HG02623 (cell line): ENCODE data around the gene RPUSD3.

Experiments used
- ATAC-seq: cut with Tn5 transposase; IDR thresholded peaks from one replicate; pipeline ENCODE4 v1.9.1; 2021; ENCODE audit warnings: moderate library complexity; ENCODE audit not compliant: unreplicated experiment

RPUSD3 gene

DNA sequence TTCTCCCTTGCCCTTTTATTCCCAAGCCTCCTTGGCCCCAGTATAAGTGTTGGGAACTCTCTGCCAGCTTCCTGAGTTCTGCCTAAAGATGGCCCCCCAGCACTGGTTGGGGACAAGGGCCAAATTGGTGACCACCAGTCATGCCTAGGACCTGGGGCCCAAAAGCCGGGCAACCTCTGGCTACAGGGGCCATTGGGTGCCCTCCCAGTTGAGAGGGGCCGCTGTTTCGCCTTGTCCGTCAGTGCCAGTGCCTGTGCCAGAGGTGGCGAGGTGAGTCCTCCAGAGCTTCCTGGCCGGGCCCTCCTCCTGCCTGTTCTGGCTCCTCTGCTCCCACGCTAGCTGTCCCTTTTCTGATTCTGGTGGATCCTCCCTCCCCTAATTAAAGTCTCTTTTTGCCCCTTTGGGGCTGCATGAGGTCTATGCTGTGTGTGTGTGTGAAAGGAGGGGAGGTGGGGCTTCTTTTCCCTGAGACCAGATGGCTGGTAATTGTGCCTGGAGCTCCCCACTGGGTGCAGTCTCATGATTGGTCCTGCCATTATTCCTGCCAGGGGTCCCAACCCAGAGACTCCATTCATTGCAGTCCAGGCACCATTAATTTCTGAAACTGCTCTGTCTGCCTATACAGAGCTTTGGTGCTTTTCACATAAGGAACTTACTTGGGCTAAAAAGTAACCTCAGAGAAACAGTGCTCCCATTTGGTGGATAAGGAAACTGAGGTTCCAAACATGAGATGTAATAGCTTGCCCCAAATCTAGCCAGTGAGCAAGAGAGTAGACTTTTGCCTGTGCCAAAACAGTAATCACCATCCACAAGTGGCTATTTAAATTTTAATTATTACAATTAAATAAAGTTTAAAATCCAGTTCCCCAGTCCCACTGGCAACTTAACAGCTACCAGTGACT is 36.9 kb downstream of the RPUSD3 start:
- ATAC-seq, result no peak

DNA sequence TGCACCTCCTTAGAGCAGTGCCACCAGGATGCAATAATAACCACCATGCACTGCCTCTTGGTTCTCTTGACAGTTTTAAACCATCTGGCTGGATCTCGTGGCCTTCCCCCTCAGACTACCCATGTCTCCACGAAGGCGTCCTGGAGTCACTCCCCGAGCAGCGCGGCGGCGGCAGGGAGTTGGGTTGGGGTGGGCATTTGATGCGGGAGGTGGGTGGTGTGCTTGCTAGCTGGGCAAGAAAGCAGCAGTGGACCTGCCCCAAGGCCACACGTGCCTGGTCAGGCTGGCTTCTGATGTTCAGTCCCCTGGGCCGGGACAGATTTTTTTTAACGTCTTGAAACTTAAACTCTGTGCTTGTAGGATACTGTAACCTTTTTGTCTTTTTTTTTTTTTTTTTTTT is 37.7 kb downstream of the RPUSD3 start:
- ATAC-seq, result no peak

- ATAC-seq, result no peak
These were observed 38.8 kb downstream of the RPUSD3 start for GRCh38 chr3:9804996-9805395.

DNA sequence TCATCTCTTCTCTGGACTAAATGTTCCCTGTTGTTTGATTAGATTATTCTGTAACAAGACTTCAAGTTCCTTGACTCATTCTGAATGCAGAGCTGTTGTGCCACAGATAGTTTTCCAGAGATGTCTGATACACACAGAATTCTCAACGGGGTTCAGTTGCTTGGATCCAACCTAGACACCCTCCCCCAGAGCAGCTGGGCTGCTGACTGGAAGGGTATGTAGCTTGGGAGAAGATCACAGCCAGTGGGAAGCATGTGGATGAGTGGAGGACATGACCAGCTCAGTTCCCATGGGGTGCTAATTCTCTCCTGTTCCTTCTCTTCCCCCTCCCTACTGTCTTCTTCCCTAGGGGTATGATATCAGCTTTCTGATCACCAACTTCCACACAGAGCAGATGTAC is 40.3 kb downstream of the RPUSD3 start:
- ATAC-seq, result no peak

DNA sequence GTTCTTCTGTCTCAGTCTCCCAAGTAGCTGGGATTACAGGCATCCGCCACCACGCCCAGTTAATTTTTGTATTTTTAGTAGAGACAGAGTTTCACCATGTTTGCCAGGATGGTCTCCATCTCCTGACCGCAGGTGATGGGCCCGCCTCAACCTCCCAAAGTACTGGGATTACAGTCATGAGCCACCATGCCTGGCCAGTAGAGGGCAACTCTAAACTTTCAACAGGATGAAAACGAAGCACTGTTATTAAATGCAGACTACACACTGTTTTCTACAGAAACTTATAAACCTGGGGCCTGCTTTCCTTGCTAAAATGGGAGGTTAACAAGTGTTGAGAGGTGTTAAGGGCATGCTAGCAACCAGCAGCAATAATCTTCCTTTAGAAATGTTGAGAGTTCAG is 43.3 kb downstream of the RPUSD3 start:
- ATAC-seq, result no peak

- ATAC-seq, result no peak
These were observed 46.4 kb downstream of the RPUSD3 start for GRCh38 chr3:9797196-9797945.

DNA sequence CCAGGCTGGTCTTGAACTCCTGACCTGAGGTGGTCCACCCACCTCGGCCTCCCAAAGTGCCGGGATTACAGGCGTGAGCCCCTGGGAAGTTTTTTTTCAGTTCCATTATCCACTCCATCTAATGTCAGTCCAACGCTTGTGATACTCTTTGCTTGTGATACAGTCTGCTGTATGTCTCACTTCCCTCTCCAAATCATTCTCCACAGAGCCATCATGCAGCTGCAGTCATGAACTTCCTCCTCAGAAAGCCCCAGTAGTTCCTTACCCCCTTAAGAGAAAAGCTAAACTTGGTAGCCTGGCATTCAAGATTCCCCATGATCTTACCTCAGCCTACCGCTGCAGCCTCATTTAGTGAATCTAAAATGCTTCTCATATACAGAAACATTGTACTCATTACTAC is 48.6 kb downstream of the RPUSD3 start:
- ATAC-seq, result no peak

DNA sequence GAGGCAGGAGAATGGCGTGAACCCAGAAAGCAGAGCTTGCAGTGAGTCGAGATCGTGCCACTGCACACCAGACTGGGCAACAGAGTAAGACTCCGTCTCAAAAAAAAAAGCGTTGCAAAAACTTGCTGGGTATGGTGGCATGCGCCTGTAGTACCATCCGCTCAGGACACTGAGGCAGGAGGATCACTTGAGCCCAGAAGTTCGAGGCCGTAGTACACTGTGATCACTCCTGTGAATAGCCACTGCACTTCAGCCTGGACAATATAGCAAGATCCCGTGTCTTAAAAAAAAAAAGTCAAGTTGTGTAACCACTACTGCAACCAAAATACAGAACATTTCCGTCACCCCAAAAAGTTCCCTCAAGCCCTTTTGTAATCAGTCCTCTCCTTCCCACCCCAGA is 49.4 kb downstream of the RPUSD3 start:
- no peak for ATAC-seq

DNA sequence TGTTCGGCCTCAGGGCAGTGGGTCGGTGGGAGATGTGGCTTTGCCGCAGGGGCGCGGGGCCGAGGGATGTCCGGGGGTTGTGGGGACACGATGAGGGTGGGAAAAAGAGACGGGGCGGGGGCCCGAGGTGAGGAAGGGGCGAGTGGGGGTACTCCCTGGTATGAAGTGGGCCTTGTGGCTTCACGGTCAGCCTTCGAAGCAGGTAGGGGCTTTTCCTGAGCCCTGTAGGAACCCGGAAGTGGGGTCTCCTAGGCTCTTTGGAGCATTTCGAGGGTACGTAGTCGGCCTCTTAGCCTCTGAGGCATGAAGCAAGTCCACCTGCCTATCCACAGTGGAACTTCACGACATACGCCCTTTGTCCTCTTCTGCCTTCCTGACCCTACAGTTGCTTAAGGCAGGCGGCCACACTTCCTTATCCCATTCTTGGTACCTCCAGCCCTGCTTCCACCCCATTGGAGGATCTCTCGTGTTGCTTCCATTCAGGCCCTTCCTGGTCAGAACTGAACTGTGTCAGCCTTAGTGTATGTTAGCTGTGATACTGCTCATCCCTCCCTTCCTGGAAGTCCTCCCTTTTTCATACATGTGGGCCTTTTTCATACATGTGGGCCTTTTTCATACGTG is 50.5 kb downstream of the RPUSD3 start:
- ATAC-seq, result no peak

DNA sequence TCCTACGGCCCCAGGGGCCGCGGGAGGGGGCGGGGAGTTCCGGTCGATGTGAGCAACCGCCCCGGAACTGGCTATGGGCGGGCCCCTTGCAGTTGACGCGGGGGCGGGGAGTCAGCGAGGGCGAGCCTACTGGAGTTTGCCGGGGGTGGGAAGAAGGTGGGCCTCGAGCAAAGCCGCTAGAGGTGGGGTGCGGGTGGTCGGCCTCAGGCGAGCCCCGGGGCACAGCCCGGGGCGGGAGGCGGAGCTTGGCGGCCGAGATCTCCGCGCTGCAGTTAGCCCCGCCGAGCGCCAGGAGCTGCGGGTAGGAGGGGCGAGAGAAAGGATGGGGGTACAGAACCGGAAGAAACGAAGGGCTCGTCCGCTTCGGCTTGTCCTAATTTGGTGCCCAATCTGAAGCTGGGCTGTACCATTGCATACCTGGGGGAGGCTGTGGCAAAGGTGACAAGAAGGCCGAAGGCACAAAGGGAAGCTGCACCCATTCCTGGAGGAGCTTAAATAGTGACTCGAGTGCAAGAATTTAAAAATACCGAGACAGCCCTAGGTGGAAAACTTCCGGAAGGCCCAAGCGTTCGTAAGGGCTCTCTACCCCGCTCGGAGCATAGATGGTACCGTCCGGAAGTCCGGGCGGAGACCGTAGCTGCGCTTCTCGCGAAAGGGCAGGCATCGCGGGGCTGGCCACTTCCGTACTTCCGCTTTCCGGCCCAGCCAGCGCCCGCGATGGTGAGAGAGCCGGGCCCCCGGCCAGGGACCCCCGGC is 51.2 kb downstream of the RPUSD3 start, which contains the start of the genes ARPC4 and TADA3:
ARPC4 (plus strand) TSS at position 678 of the 756 bp plus-strand sequence; CDS start at position 718, 40 bp downstream.
TADA3 (minus strand) TSS at position 69 of the 756 bp plus-strand sequence. CDS start 1,007 bp downstream, outside the sequence.
- peak; percentile 75 for ATAC-seq

DNA sequence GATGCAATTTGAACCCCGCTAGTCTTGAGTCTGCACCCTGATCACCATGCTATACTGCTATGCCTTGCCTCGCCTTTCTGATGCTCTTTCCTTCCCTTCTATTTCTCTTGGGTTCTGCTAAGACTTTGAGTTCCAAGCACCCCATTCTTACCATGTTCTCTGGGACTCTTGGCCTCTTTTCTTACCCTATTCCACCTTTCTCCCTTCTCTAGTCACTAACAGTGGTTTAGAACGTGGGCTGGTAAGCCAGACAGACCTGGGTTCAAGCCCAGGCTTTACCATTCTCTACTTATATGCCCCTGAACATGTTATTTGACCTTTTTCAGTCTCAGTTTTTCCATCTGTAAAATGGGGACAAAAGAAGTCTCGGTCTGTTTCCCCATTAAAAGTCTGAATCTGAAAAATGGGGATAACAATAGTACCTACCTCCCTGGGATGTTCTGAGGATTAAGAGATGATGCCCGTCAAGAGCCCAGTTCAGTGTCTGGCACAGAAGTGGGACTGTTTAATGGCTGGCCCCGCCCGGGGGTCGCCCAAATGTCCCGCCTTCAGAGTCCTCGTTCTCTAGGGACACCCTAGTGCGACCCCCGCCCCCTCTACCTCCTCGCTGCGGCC is 51.9 kb downstream of the RPUSD3 start:
- no peak for ATAC-seq

DNA sequence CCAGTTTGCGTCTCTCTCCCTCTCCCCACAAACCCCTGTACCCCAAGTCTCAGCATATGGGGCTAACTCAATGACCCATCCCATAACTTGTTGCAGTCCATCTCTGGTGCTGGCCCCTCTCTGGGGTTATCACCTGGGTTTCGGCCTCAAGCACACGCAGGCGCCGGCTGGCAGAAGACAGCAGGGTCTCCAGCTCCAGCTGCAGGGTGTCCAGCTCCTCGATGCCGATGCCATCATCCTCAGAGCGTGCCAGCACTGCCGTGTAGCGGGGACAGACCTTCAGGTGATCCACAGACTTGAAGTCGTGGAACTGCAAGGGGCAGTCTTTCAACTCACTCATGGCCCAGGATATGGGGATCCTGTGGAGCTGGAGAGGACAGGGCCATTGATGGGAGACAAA is 52.7 kb downstream of the RPUSD3 start:
- ATAC-seq, result no peak
